ENCODE results near the gene PDIA5. TPM values are rescaled to one million over a fixed set of nuclear protein-coding genes. Genes with fewer than 3 reads are reported as not detected.

Gene PDIA5
- total RNA-seq, 1 experiment from 2014 or later: 28.6 TPM

GRCh38 chr3:123038751-123039150, 28.1 kb upstream of the PDIA5 start:
- BruUV-seq (replicated peaks): no TSS peak
- Histone ChIP-seq H3K27me3 (replicated peaks; ENCODE audit: insufficient read depth, low read depth, low read length, poor library complexity) (peaks cover 17% of the 10 kb centered on the region), H3K4me1 (ENCODE audit: insufficient read depth, low read length, poor library complexity, severe bottlenecking) (no peaks in the 10 kb centered on the region), H3K27ac (ENCODE audit: low read depth, low read length, poor library complexity, severe bottlenecking) (no peak overlapping the region), H3K36me3 (ENCODE audit: insufficient read depth, low read length, poor library complexity, severe bottlenecking) (no peaks in the 10 kb centered on the region), H3K9me3 (ENCODE audit: low read depth, low read length, poor library complexity, severe bottlenecking) (no peaks in the 10 kb centered on the region), H3K4me3 (ENCODE audit: low read depth, low read length, poor library complexity, severe bottlenecking) (no peak overlapping the region)
- POLR2A ChIA-PET (ENCODE audit: low non-redundant PET): no interaction called here
- intact Hi-C loops (cut with micrococcal nuclease; ENCODE audit: unreplicated experiment): no loop called here
- no peak for DNase-seq (ENCODE audit: low spot score)
- TF ChIP-seq CTCF (conservative IDR thresholded peaks at IDR 0.05; ENCODE audit: low read depth, low read length): no peak
- TF ChIP-seq EZH2 (IDR thresholded peaks at IDR 0.05; ENCODE audit: borderline replicate concordance, low read depth, low read length, poor library complexity, severe bottlenecking): no peak
- CTCF ChIA-PET: no interaction called here

GRCh38 chr3:123039178-123039577, 27.6 kb upstream of the PDIA5 start:
- H3K27ac ChIP-seq (ENCODE audit: low read depth, low read length, poor library complexity, severe bottlenecking): no peak overlapping the region
- intact Hi-C loops (cut with micrococcal nuclease; ENCODE audit: unreplicated experiment): no loop called here
- no peaks in the 10 kb centered on the region for H3K9me3 ChIP-seq (ENCODE audit: low read depth, low read length, poor library complexity, severe bottlenecking)
- ChIA-PET POLR2A (ENCODE audit: low non-redundant PET) (no interaction called here), CTCF (no interaction called here)
- no peak for DNase-seq (ENCODE audit: low spot score)
- H3K27me3 ChIP-seq (replicated peaks; ENCODE audit: insufficient read depth, low read depth, low read length, poor library complexity): peaks cover 17% of the 10 kb centered on the region
- BruUV-seq (replicated peaks): no TSS peak
- no peaks in the 10 kb centered on the region for H3K36me3 ChIP-seq (ENCODE audit: insufficient read depth, low read length, poor library complexity, severe bottlenecking)
- no peak overlapping the region for H3K4me3 ChIP-seq (ENCODE audit: low read depth, low read length, poor library complexity, severe bottlenecking)
- no peaks in the 10 kb centered on the region for H3K4me1 ChIP-seq (ENCODE audit: insufficient read depth, low read length, poor library complexity, severe bottlenecking)
- no peak for TF ChIP-seq CTCF (conservative IDR thresholded peaks at IDR 0.05; ENCODE audit: low read depth, low read length)
- no peak for TF ChIP-seq EZH2 (IDR thresholded peaks at IDR 0.05; ENCODE audit: borderline replicate concordance, low read depth, low read length, poor library complexity, severe bottlenecking)

- intact Hi-C loops (cut with micrococcal nuclease; ENCODE audit: unreplicated experiment): no loop called here
- no peak overlapping the region for H3K27ac ChIP-seq (ENCODE audit: low read depth, low read length, poor library complexity, severe bottlenecking)
- no peaks in the 10 kb centered on the region for H3K9me3 ChIP-seq (ENCODE audit: low read depth, low read length, poor library complexity, severe bottlenecking)
- TF ChIP-seq EZH2 (IDR thresholded peaks at IDR 0.05; ENCODE audit: borderline replicate concordance, low read depth, low read length, poor library complexity, severe bottlenecking): no peak
- TF ChIP-seq CTCF (conservative IDR thresholded peaks at IDR 0.05; ENCODE audit: low read depth, low read length): no peak
- POLR2A ChIA-PET (ENCODE audit: low non-redundant PET): no interaction called here
- H3K27me3 ChIP-seq (replicated peaks; ENCODE audit: insufficient read depth, low read depth, low read length, poor library complexity): peaks cover 14% of the 10 kb centered on the region
- no peaks in the 10 kb centered on the region for H3K36me3 ChIP-seq (ENCODE audit: insufficient read depth, low read length, poor library complexity, severe bottlenecking)
- no peaks in the 10 kb centered on the region for H3K4me1 ChIP-seq (ENCODE audit: insufficient read depth, low read length, poor library complexity, severe bottlenecking)
- CTCF ChIA-PET: no interaction called here
- BruUV-seq (replicated peaks): no TSS peak
- DNase-seq (ENCODE audit: low spot score): no peak
- no peak overlapping the region for H3K4me3 ChIP-seq (ENCODE audit: low read depth, low read length, poor library complexity, severe bottlenecking)
These were observed 24.4 kb upstream of the PDIA5 start for GRCh38 chr3:123042413-123042812.

All from A673 (cell line).